ENCODE measurements around the gene SLC43A1.

The SLC43A1 gene

DNA sequence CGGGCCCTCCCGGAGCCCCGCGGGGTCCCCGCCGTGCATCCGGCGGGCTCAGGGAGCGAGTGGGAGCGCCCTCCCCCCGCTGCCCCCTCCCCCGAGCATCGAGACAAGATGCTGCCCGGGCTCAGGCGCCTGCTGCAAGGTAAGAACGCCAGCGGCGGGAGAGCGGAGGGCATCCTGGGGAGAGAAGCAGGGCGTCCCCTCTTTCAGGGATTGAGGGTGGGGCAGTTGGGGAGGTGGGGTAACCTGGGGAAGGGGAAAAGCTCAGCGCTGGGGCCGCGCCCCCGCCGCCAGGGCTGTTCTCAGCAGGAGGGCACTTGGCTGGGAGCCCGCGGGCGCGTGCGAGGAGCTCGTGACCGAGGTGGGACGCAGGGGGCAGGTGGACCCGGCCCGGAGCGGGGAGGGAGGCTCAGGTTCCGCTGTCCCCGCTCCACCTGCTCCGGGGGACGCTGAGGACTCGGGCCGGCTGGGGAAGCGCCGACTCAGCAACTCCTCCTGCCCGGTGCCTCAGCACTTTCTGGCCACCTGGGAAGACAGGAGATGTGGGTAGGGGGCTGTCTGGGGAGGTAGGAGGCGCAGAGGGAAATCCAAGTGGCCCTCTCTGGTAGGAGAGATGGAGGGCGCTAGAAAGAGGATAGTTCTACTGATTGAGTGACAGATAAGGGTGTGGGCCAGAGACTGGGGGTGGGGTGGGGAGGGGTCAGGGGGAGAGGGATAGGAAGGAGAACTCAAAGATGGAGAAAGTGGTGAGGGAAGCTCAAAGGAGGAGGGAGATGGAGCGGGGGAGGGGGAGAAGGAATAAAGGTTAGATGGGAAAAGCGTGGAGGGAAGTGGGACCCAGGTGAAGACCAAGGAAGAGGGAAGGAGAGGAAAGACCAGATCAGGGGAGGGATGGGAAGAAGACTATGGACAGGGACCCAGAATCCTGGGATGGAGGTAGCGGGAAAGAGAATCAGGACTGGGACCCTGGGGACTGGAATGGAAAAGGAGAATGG lies 54.4 kb downstream of the SLC43A1 start:
- no peak overlapping the region for H4K91ac ChIP-seq (ENCODE audit: low read length)
- no peak for DNase-seq
- H3K18ac ChIP-seq (ENCODE audit: low read depth in 1 of 2, low read length in 2 of 2), result no peak overlapping the region
- H2AK5ac ChIP-seq (ENCODE audit: low read length, severe bottlenecking), result no peak overlapping the region
- no peaks in the 10 kb centered on the region for H3K36me3 ChIP-seq (ENCODE audit: control insufficient read depth in 1 of 2, insufficient read depth in 2 of 2, low read depth in 1 of 2, low read length in 2 of 2)
- H2AFZ ChIP-seq (ENCODE audit: low read depth, low read length), result no peak overlapping the region
- H3K27me3 ChIP-seq (ENCODE audit: control insufficient read depth in 1 of 2, insufficient read depth in 1 of 2, low read length in 2 of 2), result peaks cover 15 to 87% of the 10 kb centered on the region in 2 experiments
- WGBS, result 6% methylated on average over 37 of the region's 50 CpGs
- no peak overlapping the region for H2BK12ac ChIP-seq (ENCODE audit: low read length in 2 of 2)
- no peak overlapping the region for H2BK120ac ChIP-seq (ENCODE audit: low read depth, low read length)
- peaks cover 23% of the 10 kb centered on the region for H3K4me1 ChIP-seq (ENCODE audit: control insufficient read depth, insufficient read depth, low read depth, low read length)
- H3K9me3 ChIP-seq (ENCODE audit: control insufficient read depth, low read length), result no peaks in the 10 kb centered on the region
- peak overlapping the region in 1 of 2 experiments; percentile 40 for H3K23ac ChIP-seq (ENCODE audit: low read length in 2 of 2)
- H3K27ac ChIP-seq (ENCODE audit: low read length, poor library complexity, severe bottlenecking), result no peak overlapping the region
- no peak overlapping the region for H3K4ac ChIP-seq (ENCODE audit: low read depth in 1 of 2, low read length in 2 of 2)
- H3K9ac ChIP-seq (ENCODE audit: low read length), result peak overlapping the region; percentile 60
- H3K4me3 ChIP-seq (ENCODE audit: insufficient read depth in 1 of 2, low read depth in 1 of 2, low read length in 2 of 2), result peak overlapping the region in 1 of 2 experiments; percentile 80
- peak overlapping the region; percentile 19 for H2BK15ac ChIP-seq (ENCODE audit: low read depth, poor library complexity, severe bottlenecking)
- H3K4me2 ChIP-seq (ENCODE audit: low read length, poor library complexity, severe bottlenecking), result peak overlapping the region; percentile 57
- H3K79me1 ChIP-seq (replicated peaks; ENCODE audit: low read length, poor library complexity, severe bottlenecking), result no peaks in the 10 kb centered on the region
- peak overlapping the region; percentile 16 for H4K8ac ChIP-seq (ENCODE audit: low read length)
- no peak overlapping the region for H2BK5ac ChIP-seq (ENCODE audit: low read depth, low read length, poor library complexity, severe bottlenecking)
- no peak overlapping the region for H3K14ac ChIP-seq (ENCODE audit: low read length in 2 of 2)

DNA sequence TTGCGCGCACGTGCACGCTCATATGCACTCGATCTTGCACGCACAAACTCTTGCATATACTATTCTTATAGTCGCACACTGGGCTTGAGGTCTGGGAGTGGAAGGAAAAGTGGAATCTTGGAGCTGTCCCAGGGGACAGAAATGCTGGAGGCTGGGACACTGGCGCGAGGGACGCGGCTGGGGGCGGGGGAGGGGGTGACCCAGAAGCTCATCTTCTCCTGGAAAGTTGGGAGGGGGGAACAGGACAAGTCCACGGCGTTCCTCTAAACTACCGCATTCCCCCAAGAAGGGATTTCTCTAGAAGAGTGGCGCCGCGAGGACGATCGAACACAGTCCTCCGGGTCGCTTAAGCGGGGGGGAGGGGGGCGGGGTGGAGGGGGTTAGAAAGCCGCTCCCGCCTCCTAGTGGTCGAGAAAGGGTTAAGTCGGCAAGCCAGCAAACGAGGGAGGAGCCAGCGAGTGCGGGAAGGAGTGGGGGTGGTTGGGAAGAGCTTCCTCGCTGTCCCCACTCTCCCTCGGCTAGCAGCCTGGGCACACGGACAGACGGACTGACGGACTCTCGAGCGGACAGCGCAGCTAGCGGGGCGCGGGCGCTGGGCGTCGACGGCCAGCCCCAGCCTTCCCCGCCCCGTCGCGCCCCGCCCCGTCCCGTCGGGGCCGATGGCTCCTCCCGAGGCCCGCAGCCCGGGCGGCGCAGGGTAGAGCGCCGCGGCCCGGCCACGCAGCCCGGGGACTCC lies 55.3 kb downstream of the SLC43A1 start, which contains the start of gene RTN4RL2:
RTN4RL2 (plus strand) TSS at position 507 of the 736 bp plus-strand sequence. CDS start 338 bp downstream, outside the sequence.
- Histone ChIP-seq H4K91ac (ENCODE audit: low read length) (no peak within 1 kb of the TSS), H3K4ac (ENCODE audit: low read depth in 1 of 2, low read length in 2 of 2) (no peak within 1 kb of the TSS), H3K4me1 (ENCODE audit: control insufficient read depth, insufficient read depth, low read depth, low read length) (peaks cover 23% of the 10 kb centered on the region), H3K4me2 (ENCODE audit: low read length, poor library complexity, severe bottlenecking) (peak within 1 kb of the TSS; percentile 57), H2BK15ac (ENCODE audit: low read depth, poor library complexity, severe bottlenecking) (peak within 1 kb of the TSS; percentile 76), H3K79me1 (replicated peaks; ENCODE audit: low read length, poor library complexity, severe bottlenecking) (no peaks in the 10 kb centered on the region), H3K14ac (ENCODE audit: low read length in 2 of 2) (no peak within 1 kb of the TSS), H2BK12ac (ENCODE audit: low read length in 2 of 2) (no peak within 1 kb of the TSS), H3K9me3 (ENCODE audit: control insufficient read depth, low read length) (no peaks in the 10 kb centered on the region), H3K23ac (ENCODE audit: low read length in 2 of 2) (peak within 1 kb of the TSS in 1 of 2 experiments; percentile 90), H2BK5ac (ENCODE audit: low read depth, low read length, poor library complexity, severe bottlenecking) (no peak within 1 kb of the TSS), H3K27me3 (ENCODE audit: control insufficient read depth in 1 of 2, insufficient read depth in 1 of 2, low read length in 2 of 2) (peaks cover 15 to 89% of the 10 kb centered on the region in 2 experiments), H4K8ac (ENCODE audit: low read length) (peak within 1 kb of the TSS; percentile 16), H3K4me3 (ENCODE audit: insufficient read depth in 1 of 2, low read depth in 1 of 2, low read length in 2 of 2) (peak within 1 kb of the TSS; percentile 53 to 80), H2BK120ac (ENCODE audit: low read depth, low read length) (no peak within 1 kb of the TSS), H3K9ac (ENCODE audit: low read length) (peak within 1 kb of the TSS; percentile 77), H3K36me3 (ENCODE audit: control insufficient read depth in 1 of 2, insufficient read depth in 2 of 2, low read depth in 1 of 2, low read length in 2 of 2) (no peaks in the 10 kb centered on the region), H3K18ac (ENCODE audit: low read depth in 1 of 2, low read length in 2 of 2) (peak within 1 kb of the TSS in 1 of 2 experiments; percentile 48), H2AK5ac (ENCODE audit: low read length, severe bottlenecking) (no peak within 1 kb of the TSS), H2AFZ (ENCODE audit: low read depth, low read length) (peak within 1 kb of the TSS; percentile 46), H3K27ac (ENCODE audit: low read length, poor library complexity, severe bottlenecking) (no peak within 1 kb of the TSS)
- 1% methylated on average over 24 of the region's 66 CpGs for WGBS
- DNase-seq, result peak; percentile 52

DNA sequence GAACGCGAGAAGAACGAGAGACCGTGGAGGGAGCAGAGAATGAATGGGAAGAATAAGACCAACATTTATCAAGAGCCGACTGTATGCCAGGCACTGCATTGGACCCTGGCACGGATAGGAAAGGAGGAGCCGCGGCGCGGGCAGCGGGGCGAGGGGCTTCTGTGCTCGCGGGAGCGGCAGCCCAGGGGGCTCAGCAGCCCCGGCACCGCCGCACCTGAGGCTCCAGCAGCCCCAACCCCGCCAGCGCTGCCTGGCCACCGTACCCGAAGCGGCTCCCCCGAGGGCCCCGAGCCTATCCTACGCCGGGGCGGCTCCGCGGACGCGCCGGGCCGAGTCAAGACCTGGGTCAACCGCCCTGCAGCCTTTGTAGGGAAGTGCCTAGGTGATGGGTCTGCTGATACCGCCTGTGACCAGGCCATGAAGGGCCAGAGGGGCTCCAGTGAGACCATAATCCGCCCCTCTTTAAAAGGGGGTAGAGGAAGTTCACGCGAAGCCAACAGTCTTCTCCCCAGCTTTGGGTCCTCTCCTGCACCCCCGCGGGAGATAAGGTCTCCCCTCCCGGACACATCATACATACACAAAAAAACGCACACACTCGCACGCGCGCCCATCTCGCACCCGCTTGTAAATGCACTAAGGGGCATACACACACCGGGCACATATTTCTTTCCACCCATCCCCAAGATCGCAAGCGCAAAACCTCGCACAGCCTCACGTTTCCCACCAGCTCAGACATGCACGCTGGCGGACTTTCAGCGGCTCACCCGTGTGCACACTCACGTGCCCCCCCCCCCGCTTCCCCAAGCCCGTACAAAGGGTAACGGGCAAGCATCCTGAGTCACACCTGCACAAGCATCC lies 56.1 kb downstream of the SLC43A1 start:
- no peak overlapping the region for H3K14ac ChIP-seq (ENCODE audit: low read length in 2 of 2)
- H2BK12ac ChIP-seq (ENCODE audit: low read length in 2 of 2), result no peak overlapping the region
- no peaks in the 10 kb centered on the region for H3K36me3 ChIP-seq (ENCODE audit: control insufficient read depth in 1 of 2, insufficient read depth in 2 of 2, low read depth in 1 of 2, low read length in 2 of 2)
- peak; percentile 24 for DNase-seq
- H3K4me1 ChIP-seq (ENCODE audit: control insufficient read depth, insufficient read depth, low read depth, low read length), result peaks cover 23% of the 10 kb centered on the region
- H4K8ac ChIP-seq (ENCODE audit: low read length), result no peak overlapping the region
- no peak overlapping the region for H3K18ac ChIP-seq (ENCODE audit: low read depth in 1 of 2, low read length in 2 of 2)
- H3K9ac ChIP-seq (ENCODE audit: low read length), result peak overlapping the region; percentile 77
- H3K4me3 ChIP-seq (ENCODE audit: insufficient read depth in 1 of 2, low read depth in 1 of 2, low read length in 2 of 2), result peak overlapping the region in 1 of 2 experiments; percentile 80
- H2AK5ac ChIP-seq (ENCODE audit: low read length, severe bottlenecking), result no peak overlapping the region
- no peak overlapping the region for H2BK120ac ChIP-seq (ENCODE audit: low read depth, low read length)
- H3K9me3 ChIP-seq (ENCODE audit: control insufficient read depth, low read length), result no peaks in the 10 kb centered on the region
- H2BK5ac ChIP-seq (ENCODE audit: low read depth, low read length, poor library complexity, severe bottlenecking), result no peak overlapping the region
- H3K23ac ChIP-seq (ENCODE audit: low read length in 2 of 2), result peak overlapping the region in 1 of 2 experiments; percentile 90
- H2AFZ ChIP-seq (ENCODE audit: low read depth, low read length), result no peak overlapping the region
- peaks cover 15 to 86% of the 10 kb centered on the region in 2 experiments for H3K27me3 ChIP-seq (ENCODE audit: control insufficient read depth in 1 of 2, insufficient read depth in 1 of 2, low read length in 2 of 2)
- H4K91ac ChIP-seq (ENCODE audit: low read length), result no peak overlapping the region
- WGBS, result under 1% methylated on average over 54 of the region's 62 CpGs
- H3K79me1 ChIP-seq (replicated peaks; ENCODE audit: low read length, poor library complexity, severe bottlenecking), result no peaks in the 10 kb centered on the region
- H3K27ac ChIP-seq (ENCODE audit: low read length, poor library complexity, severe bottlenecking), result no peak overlapping the region
- no peak overlapping the region for H2BK15ac ChIP-seq (ENCODE audit: low read depth, poor library complexity, severe bottlenecking)
- peak overlapping the region; percentile 39 for H3K4me2 ChIP-seq (ENCODE audit: low read length, poor library complexity, severe bottlenecking)
- H3K4ac ChIP-seq (ENCODE audit: low read depth in 1 of 2, low read length in 2 of 2), result no peak overlapping the region

Data from mesenchymal stem cell (in vitro differentiated cells and primary cell).